HG03575 (cell line): ENCODE results near the gene ABCC8.

Source experiments
- ATAC-seq: cut with Tn5 transposase; IDR thresholded peaks from one replicate; pipeline ENCODE4 v1.9.1; 2021; ENCODE audit not compliant: unreplicated experiment, insufficient number of reproducible peaks, low FRiP score; ENCODE audit errors: extremely low read depth

ABCC8 gene

DNA sequence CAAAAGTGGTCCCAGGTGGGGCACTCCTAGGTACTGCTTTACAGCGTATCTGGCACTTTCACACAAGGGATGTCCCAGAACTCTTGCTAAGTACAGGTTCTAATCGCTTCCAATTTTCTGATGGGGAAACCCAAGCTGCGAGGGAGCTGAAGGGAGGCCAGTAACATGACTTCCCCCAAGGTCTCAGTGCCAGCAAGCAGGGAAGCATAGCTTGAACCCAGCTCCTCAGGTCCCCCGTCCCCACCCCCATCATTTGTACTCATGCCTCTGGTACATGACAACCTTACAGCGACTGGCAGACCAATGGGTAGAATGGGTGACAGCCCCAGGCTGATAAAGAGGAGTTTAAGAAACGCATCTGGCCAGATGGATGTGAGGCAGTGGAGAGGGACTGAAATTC, 716 bp upstream of the ABCC8 start:
- no peak for ATAC-seq

GRCh38 chr11:17477084-17477333, 364 bp upstream of the ABCC8 start:
- ATAC-seq, result no peak

GRCh38 chr11:17475666-17476316, 854 bp downstream of the ABCC8 start:
- no peak for ATAC-seq

DNA sequence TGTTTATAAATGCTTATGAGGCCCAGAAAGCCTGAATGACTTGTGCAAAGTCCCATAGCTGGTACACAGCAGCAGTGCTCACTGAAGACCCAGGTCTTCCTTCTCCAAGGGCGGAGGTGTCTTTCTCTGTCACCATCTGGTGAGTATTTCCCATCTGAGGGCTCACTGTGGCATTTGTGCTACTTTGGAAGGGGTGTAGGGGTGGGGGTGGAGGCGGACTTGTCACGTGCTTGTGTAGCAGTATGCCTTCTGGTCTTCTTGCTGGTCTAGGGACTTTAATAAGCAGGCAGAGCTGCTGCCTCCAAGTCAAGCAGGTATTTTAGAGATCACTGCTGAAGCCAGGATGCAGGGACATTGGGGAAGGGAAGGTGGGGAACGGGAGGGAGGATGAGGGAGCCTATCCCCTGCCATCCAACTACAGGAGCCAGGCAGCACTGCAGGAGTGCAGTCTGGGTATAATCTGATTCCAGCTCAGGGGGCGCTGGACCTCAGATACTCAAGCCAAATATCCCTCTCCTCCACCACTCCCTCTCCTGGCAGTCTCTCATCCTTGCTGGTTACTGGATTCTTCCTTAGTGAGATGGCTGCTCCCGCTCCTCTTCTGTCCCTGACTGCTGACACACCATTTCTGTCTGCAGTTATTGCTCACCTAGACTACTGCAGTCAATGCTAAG, 3.4 kb downstream of the ABCC8 start:
- ATAC-seq, result no peak

- no peak for ATAC-seq
These were observed 4.2 kb downstream of the ABCC8 start for GRCh38 chr11:17472467-17472866.

GRCh38 chr11:17471501-17471900, 5.1 kb downstream of the ABCC8 start:
- no peak for ATAC-seq

GRCh38 chr11:17469998-17470397, 6.6 kb downstream of the ABCC8 start:
- no peak for ATAC-seq

DNA sequence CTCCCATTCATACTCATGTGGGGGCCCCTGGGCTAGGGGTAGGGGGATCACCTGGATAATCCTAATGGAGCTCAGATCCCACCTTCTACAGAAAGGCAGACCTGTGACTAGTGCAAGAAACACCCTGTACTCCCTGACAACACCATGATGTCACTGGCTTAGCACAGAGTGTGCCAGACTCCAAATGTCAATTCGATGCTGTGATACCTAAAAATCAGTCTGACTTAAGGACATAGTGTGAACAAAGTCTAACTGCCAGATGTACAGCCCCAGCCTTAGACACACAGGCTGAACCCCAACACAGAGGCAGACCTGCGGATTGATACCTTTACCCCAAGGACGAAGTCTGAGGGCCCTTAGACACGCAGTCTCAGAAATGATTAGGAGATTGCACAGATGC, 8.5 kb downstream of the ABCC8 start:
- no peak for ATAC-seq

DNA sequence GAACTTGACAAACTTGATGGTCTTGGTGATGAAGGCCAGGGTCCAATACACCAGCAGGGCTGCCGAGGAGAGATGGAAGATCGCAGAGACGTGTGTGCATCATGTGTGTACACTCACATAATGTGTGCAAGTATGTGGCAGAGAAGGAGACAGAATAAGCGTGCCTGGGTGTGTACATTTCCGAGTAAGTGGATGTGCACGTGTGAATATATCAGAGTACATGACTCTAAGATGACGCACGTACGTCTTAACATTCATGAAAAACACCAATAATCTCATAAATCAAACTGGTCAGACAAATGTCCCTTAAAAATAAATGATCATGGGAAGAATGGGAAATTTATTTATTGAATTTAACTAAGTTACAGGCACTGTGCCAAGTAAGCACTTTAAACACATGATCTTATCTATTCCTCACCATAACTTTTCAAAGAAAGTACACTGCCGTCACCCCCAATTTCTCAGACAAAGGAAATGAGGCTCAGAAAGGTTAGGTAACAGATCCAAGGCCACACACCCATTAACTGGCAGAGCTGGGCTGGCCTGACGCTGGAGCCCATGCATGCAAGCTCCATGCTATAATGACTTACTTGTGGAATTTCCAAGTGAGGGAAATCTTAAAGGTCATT, 13.0 kb downstream of the ABCC8 start:
- no peak for ATAC-seq

- no peak for ATAC-seq
These were observed 13.7 kb downstream of the ABCC8 start for GRCh38 chr11:17462940-17463339.

GRCh38 chr11:17460406-17460805, 16.2 kb downstream of the ABCC8 start:
- ATAC-seq, result no peak

GRCh38 chr11:17459236-17459896, 17.3 kb downstream of the ABCC8 start:
- no peak for ATAC-seq

DNA sequence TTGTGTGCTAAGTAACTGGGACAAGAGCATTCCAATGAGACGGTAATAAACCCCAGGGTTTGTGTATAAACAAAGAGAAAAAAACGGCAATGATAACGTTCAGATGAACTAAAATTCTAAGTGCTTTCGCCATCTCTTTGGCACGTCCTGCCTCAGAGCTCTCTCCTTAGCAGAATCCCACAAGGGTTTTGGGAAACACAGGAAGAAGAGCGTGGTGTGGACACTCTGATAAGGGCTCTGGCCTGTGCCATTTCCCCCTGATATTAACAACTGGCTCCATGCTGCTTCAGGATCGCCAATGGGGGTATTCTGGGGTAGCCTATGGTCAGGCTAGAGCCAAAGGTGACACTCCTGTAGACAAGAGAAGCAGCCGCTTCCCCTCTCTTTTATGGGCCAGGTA, 18.4 kb downstream of the ABCC8 start:
- no peak for ATAC-seq

DNA sequence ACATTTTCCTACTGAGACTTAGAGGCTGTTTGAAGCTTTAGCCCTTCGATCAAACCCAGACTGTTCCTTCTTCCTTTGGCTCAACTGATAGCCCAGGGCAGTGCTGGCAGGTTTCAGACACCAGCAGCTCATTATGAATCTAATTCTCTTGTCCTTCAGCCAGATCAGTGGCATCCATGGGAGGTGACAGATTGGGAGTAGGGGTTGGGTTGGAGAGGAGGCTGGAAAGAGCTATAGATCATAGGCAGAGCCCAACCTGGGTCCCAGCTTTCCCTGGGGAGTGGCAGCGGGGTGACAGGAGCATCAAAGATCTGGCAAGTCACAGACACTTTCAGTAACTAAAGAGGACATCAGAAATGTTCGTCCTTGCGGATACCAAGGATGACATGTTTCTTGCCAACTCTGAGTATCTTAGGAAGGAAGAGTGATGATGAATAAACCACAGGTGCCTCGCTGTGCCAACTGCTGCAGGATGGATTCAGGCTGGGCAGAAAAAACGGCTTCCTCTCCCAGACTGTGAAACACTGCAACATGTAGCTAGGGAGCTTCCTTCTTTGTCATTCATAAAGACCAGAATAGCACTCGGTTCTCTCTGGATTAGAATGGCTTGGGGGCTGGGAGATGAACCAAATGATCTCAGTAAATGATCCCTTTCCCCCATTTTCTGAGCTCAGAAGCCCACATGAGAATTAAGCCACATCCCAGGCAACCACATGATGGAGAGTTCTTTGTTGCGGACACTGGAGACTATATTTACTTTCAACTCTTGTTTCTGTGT, 19.1 kb downstream of the ABCC8 start:
- no peak for ATAC-seq

- ATAC-seq, result no peak
These were observed 24.0 kb downstream of the ABCC8 start for GRCh38 chr11:17452668-17453067.

GRCh38 chr11:17449158-17449557, 27.5 kb downstream of the ABCC8 start:
- no peak for ATAC-seq

- no peak for ATAC-seq
These were observed 30.2 kb downstream of the ABCC8 start for GRCh38 chr11:17446482-17446881.

DNA sequence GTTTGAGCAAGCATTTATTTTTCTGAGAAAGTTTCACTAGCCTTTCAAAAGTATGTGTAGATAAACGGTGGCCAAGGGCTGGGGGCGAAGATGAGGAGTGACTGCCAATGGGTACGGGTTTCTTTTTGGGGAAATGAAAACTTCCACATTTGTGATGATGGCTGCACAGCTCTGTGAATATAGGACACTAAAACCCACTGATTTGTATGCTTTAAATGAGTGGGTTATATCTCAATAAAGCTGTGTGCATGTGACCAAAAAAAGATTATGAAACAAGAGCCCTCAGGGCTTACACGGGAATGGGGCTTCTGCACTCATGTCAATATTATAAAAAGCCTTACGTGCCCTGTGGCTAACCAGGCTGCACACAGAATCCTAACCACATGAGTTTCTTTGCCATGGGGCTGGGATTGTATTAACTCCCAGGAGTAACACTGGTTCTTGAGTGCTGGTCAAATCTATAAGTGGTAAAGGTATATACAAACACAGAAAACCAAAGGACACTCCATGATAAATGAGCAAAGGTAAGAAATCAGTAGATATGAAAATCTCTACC, 31.3 kb downstream of the ABCC8 start:
- no peak for ATAC-seq

DNA sequence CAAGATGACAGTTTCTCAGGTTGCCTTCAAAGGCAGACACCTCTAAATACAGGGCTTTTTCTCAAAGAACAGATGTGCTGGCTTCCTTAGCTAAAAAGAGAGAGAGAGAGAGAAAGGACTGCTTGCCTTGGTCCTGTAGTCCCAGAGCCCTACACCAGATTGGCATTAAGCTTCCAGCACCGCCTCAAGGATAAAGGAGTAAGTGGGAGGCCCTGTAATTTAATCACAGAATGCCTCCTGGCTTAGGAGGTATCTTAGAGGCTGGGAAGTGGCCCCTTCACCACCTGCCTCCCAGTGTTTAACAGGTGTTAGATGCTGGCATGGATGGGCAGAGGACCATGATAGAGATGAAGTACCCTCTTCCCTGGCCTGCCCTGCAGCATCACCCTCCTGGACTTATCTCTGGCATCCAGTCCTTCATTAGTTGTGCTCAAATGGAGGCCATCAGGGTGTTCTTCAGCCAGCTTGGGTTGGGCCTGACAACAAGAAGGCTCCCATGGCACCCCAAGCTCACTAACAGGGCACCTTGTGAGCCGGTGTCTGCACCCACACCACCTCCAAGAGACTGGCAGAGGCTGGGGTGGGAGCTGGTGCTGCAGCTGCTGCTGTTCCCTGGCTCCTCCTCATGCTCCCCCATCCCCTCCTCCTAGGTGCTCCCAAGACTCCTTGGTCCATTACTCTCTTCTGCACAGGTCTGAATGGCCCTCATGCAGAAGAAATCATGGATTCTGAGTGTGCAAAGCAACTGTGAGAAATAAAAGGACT, 32.5 kb downstream of the ABCC8 start:
- ATAC-seq, result no peak
